Activated CD8-positive, alpha-beta memory T cell treated with anti-CD3 and anti-CD28 coated beads for 48 hours (primary cell): ENCODE results near the gene LBP.
"Not testable (repeated sequence)": the region's sequence is repeated elsewhere in the genome, so short reads cannot be mapped to it uniquely, and the experiment has no call there.

Experiments used
- DNase-seq, 3 experiments: peaks; one replicate each; pipeline ENCODE4 v3.0.0-alpha.2; 2020; ENCODE audit warnings: low read depth in 2 of 3, low spot score in 2 of 3

LBP gene

DNA sequence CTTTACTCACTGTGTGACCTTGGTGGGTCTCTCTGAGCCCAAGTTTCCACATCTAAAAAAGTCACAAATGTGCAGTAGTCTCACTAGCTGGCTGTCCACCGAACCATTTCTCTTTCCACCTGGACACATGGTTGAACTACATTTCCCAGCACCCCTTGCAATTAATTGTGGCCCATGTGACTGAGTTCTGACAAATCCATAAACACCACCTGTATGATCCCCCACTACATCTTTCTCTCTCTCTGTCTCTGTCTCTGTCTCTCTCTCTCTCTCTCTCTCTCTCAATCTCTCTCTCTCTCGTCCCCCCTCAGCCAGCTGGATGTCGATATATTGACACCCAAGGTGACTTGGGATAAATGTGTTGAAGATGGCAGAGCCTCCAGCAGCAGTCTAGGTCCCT lies 46.1 kb downstream of the LBP start:
- DNase-seq = no peak

DNA sequence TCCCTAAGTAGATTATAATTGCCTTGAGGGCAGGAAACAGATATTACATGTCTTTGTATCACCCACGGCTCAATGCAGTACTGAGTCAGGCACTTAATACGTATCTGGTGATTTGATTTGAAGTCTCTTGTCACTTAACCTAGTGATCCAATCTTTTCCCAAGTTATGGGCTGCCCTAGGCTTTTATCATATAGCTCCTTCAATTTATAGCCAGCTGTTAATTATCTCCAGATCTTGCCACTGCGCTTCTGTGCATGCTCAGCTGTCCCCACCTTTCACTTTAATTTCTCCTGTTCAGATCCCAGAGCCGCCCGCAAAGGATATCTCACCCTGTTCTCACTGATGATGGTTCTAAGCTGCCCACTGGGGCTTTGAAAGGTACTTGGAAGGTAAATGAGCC lies 47.0 kb downstream of the LBP start:
- DNase-seq = no peak

DNA sequence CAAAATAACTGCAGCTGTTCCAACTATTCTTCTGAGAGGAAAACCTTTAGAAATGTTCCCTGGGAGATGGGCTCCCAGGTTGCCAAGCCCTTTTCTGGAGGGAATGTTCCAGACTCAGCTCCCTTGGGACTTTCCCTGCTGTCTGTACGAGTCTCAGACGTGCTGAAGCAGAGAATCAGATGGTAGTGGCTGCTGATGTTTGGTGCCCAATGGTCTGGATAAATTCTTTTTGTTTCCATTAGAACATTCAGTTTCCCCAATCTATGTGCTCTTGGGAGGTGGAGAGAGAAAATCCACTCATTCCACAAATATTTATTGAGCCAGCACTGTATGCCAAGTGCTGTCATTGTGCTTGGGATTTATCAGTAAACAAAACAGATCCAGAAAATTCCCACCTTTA lies 48.9 kb downstream of the LBP start:
- no peak for DNase-seq

DNA sequence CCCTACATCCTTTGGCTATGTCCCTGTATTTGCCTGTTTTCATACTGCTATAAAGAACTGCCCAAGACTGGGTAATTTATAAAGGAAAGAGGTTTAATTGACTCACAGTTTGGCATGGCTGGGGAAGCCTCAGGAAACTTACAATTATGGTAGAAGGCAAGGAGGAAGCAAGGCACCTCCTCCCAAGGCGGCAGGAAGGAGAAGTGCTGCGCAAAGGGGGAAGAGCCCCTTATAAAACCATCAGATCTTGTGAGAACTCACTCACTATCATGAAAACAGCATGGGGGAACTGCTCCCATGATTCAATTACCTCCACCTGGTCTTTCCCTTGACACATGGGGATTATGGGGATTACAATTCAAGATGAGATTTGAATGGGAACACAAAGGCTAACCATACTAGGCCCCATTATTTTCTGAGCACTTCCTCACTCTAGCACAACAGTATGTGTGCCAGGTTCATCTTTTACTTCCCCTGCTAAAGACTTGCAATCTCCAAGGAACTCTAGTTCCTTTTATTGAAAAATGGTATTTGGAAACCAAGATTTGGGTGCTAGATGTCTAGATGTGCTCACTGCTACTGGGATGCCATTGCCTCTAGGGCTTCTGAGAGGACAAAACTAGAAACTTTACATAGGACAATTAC lies 49.6 kb downstream of the LBP start:
- not testable (repeated sequence) for DNase-seq

DNA sequence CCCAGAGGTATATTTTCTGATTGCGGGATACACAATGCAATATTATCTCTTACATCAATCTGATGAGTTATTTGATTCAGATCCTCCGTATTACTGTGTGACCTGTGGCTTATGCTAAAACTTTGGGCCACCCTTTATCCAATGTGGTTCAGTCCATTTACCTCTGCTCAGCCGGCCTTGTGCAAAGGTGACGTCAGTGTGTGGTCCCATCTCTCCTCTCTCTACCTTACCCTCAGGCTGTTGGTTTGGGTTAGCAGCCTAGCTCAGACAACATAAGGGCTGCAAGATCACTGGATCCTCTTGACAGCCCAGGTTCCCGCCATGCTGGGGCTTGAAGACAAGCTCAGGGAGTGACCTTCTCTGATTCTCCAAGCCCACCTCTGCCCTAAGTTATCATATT lies 55.8 kb downstream of the LBP start:
- no peak for DNase-seq

DNA sequence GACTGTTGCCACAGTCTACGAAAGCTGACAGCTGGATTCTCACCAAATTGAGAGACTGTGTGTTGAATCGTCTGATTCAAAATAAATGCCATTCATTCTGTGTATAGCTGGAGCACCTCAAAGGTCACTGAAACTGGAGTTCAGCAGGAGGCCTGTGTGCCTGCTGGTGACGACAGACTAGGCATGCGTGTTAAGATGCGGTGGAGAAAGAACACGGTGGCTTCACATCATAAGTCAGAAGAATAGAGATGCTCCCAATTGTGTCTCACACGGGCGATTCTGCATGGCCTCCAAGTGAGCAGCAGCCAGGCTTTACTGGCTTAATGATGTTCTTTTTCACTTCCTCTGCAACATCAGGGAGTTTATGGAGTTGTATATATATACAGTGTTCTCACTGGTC lies 56.5 kb downstream of the LBP start:
- DNase-seq = no peak

DNA sequence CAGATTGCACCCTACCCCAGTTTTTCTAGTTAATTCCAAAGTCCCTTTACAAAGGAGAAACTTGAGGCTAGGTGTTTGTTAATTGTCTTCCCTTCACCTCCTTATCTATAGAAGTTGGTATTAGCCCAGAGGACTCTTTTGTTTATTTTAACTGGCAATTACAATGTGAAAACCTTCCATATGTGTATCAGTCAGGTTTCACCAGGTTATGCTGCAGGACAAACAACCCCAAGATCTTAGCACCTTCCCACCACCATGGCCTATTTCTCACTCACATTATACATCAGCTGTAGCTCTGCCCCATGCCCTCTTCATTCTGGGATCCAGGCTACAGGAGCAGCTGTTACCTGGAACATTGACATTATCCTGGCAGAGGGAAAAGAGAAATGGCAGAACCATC lies 57.7 kb downstream of the LBP start:
- DNase-seq = no peak

DNA sequence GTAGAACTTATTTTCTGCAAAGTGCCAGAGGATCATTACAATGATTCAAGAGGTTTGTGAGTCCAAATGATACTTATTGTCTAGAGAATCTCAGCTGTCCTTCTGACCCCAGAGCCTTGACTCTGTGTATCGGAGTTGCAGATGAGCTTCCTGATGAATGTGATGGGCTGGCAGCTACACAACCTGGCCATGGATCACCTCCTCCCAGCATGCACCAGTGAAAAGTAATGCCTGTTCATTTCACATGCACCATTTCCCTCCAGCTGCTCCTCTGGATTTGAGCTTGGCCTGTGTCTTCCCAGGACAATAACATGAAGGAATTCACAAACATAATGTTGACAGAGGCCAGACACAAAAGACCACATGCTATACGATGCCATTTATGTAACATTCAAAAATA lies 58.9 kb downstream of the LBP start:
- DNase-seq = no peak

DNA sequence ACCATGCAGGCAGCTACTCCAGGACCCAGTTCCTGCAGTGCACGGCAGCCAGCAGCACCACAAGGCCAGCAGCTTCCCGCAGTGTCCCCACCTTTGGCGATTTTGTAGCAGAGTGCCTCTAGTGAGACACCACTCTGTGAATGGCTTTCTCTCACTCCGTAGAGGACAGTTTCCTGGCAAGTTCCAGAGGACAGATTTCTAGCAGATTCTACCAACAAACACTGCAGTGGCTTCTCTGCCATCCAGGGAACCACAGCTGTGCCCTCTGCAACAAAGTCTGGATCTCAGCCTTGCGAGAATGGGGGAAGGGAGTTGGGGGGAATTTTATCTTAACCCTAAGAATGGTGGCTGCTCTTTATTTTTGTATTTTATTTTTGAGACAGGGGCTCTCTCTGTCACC lies 60.2 kb downstream of the LBP start:
- no peak for DNase-seq

DNA sequence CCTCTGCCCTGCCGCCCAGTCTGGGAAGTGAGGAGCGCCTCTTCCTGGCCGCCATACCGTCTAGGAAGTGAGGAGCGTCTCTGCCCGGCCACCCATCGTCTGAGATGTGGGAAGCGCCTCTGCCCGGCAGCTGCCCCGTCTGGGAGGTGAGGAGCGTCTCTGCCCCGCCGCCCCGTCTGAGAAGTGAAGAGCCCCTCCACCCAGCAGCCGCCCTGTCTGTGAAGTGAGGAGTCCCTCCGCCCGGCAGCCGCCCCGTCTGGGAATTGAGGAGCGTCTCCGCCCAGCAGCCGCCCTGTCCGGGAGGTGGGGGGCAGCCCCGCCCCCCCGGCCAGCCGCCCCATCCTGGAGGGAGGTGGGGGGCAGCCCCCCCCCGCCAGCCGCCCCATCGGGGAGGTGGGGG lies 61.0 kb downstream of the LBP start:
- DNase-seq = no peak

DNA sequence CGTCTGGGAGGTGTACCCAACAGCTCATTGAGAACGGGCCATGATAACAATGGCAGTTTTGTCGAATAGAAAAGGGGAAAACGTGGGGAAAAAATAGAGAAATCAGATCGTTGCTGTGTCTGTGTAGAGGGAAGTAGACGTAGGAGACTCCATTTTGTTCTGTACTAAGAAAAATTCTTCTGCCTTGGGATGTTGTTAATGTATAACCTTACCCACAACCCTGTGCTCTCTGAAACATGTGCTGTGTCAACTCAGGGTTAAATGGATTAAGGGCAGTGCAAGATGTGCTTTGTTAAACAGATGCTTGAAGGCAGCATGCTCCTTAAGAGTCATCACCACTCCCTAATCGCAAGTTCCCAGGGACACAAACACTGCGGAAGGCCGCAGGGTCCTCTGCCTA lies 61.5 kb downstream of the LBP start:
- not testable (repeated sequence) for DNase-seq

DNA sequence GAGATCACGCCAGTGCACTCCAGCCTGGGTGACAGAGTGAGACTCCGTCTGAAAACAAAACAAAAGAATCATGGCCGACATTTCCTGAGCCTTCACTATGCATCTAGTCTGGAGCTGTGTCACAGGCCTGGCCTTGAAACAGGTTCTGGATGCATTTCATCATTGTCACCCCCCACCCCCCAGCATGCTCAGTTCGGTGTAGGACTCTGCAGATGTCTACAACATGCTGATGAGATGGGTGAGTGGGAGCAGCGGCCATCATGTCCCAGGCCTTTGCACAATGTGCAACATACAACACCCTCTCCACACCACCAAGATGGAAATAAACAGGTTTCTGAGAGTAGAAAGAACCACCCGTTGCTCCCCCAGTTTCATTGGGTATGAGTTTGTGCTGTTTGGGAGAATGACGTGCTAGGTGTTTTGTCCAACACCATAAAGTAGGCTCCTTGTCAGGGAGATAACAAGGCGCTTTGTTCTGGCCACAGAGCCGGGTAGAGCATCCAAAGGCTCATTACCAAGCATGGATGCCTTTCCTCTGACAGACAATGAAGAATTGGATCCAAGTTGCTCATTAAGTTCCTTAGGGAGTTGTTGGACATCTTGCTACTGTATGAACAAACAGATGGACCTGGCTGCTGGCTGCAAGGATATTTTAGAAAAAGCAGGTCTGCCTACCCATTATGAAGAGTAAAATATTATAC lies 66.7 kb downstream of the LBP start:
- no peak for DNase-seq

DNA sequence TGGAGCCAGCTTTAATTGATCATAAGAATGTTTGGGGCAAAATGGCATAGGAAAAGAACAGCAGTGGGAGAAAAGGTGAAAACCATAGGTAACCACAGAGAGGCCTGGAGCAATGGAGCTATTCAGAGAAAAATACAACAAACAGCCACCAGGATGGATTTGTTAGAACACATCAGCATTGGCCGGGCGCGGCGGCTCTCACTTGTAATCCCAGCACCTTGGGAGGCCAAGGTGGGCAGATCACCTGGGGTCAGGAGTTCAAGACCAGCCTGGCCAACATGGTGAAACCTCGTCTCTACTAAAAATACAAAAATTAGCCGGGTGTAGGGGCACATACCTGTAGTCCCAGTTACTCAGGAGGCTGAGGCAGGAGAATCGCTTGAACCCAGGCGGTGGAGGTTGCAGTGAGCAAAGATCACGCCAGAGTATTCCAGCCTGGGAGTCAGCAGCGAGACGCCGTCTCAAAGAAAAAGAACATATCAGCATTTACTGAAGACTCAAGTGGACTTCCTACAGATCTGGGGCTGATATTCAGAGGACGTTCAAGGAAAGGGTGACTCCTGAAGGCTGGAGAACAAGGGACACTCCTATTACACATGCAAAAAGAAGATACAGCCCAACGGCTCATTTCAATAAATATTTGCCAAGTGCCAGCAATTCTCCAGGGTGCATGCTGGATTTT lies 68.6 kb downstream of the LBP start:
- no peak for DNase-seq

DNA sequence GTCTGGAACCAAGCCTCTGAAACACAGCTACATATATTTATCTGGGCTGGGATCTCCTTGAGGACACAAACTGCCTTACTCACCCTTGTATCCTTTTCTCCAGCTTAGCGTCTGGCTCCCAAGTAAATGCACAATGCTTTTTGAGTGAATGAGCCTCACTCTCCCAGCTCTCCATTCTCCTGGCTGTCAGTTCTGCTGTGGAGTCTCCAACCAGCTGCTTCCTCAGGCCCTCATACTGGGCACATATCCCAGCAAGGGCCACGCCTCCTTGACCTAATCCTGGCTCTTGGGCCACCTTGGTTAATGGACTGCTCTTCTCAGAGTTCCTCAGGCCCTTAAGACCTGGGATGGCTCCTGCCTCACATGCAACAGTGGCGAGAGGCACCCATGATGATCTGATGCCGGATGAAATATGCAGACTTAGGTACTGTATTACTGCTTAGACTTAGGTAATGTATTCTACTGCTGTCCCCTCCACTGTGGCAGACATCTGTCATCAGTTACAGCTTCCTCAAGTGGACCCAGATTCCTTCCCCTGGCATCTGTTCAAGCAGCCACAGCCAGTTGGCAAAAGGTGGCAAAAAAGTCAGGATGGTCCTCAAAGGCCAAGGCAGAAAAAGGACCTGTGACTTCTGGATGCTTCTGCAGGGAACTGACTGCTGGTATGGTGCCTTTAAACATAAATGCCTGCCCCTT lies 72.4 kb downstream of the LBP start:
- no peak for DNase-seq

DNA sequence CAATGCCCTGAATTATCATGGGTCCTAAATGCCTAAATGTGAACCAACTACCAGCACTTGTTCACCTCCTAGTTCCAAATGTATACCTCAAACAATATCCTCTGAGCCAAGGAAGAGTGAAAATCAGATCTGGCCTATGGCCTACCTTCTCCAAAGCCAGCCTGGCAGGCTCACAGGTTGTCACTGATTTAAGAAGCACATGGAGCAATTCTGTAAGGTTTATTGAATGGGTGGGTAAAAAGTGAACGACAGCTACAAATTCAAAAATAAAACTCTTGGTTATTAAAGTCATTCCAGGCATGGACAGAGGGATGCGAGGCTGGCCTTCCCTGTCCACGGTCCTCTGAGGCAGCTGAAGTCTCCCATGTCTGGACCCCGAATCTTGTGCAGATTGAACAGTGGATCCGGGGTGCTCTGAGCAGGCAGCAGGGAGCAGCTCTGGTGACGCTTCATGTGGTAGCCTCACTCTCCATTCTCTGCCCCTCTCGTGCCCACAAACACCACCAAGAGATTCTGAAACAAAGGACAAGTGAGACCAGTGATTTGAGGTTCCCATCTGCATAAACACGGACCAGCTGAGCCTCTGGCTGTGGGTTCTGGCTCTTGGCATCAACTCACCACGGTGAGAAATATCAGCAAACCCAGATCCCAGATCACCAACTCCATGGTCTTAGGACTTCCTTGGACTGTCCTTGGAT lies 74.3 kb downstream of the LBP start:
- DNase-seq = no peak

DNA sequence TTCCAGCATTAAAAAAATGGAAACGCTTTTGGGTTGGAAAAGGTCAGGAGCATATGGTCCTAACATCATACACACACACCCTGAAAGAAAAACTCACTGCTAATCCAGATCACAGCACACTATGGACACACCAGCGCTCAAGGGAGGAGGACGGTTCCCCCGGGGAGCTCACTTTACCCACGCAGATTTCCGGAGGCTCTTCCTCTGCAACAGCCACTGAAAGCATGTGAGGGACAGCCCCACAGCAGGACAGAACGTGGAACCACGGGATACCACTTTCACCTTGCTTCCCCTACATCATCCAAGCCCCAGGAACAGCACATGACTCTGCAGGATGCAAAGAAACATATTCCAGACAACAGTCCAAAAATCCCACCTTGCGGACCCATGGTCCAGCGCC lies 75.6 kb downstream of the LBP start:
- DNase-seq = no peak

DNA sequence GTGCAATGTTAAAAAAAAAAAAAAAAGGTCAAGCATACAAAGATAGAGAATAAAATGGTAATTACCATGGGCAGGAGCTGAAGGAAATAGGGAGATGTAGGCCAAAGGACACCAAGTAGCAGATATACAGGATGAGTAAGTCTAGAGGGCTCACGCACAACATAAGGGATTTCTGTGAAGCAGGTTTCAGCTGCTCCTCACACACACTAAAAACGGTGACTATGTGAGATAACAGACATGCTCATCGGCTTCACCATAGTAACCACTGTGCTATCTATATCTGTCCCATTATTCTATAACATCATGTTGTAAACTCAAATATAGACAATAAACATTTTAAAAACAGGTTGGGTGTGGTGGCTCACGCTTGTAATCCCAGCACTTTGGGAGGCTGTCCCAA lies 77.3 kb downstream of the LBP start:
- DNase-seq = no peak

DNA sequence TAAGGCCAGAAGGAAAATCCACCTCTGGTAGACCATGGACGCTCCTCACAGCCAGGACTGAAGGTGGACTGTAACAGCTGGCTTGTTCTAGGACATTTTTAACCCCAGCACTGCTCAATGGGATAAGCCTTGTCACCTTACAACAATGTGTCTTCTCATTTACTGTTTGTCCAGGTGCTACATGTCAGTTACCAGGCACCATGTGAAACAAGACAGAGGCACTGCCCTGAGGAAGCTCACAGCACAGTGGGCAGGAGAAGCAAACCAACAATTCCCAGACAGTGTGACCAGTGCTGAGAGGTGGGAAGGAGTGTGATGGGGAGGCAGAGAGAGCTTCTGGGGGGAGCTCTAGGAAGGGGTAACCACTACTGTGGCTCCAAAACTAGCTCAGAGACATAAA lies 78.1 kb downstream of the LBP start:
- DNase-seq = no peak

DNA sequence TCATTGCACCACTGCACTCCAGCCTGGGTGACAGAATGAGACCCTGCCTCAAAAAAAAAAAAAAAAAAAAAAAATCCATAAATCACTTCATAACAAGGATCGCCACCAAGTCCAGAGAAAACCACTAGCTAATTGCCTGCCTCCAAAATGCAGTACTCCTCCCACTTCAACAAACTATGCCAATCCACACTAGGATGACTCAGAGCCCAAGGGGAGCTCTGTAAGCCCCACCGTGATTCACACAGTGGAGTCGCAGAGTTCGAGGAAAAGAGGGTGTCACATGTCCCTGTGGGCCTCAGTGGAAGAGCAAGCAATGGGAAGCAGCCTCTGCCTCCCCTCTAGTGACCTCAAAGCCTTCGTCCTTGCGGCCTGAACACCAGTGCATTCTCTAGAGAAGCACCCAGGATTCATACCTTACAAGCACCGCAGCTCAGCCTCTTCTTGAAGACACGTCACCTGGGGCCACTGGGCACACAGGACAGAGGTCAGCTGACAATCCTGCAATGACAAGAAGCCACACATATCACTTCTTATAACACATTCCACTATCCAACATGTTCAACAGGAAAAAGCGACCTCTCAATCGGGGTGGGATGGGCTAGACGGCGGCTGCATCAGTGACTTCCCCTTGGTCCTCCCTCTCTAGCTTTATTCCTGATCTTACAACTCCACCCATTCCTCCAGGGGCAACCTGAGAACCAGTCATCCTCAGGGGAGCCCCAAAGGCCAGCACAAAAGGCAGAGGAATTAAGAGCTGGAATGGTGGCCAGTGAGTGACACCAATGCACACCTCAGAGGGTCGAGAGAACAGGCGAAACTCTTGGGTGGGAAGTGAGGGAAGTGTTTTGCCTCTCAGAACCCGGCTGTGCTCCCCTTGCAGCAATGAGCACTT lies 80.0 kb downstream of the LBP start:
- DNase-seq = no peak
